Lower leg skin (tissue), 4 donors: Measurements from ENCODE around the gene RNF225. TPM values are rescaled to one million over a fixed set of nuclear protein-coding genes. Genes with fewer than 3 reads are reported as not detected.
"Not testable (repeated sequence)": the region's sequence is repeated elsewhere in the genome, so short reads cannot be mapped to it uniquely, and the experiment has no call there.

Experiments used
- DNase-seq, 2 donors: peaks; one replicate each; pipeline ENCODE4 v3.0.0-alpha.2; 2019; ENCODE audit warnings: low spot score in 2 of 2
- H3K4me3 ChIP-seq: fragments of 200-600 bp; sonication (generic); 2 replicates; pipeline ENCODE4 v1.5.1; 2017; ENCODE audit warnings: mild to moderate bottlenecking, low read depth; ENCODE audit not compliant: poor library complexity, severe bottlenecking
- CTCF ChIP-seq, 3 donors: fragments of 450-650 bp; IDR thresholded peaks; one replicate each; pipeline ENCODE4 v1.5.1; 2016; ENCODE audit warnings: antibody characterized with exemption in 3 of 3, mild to moderate bottlenecking in 3 of 3, moderate library complexity in 2 of 3
- POLR2A ChIP-seq, 2 donors: fragments of 450-650 bp; IDR thresholded peaks; one replicate each; pipeline ENCODE4 v1.6.1; 2016 to 2017; ENCODE audit warnings: antibody characterized with exemption in 2 of 2, mild to moderate bottlenecking in 1 of 2, moderate library complexity in 1 of 2
- WGBS, 2 donors: methylation state at CpG; one replicate each; pipeline ENCODE4 v1.1.5; 2018; 5-methylcytosine and 5-hydroxymethylcytosine counted together
- intact Hi-C: fragments of 100-400 bp; cut with DNase I; formaldehyde crosslinking; loops from one replicate; pipeline ENCODE4 v1.15.0; 2023; ENCODE audit warnings: low total_unique reads
- total RNA-seq, 4 donors: library from RNA; depleted of rRNA; stranded (reverse); fragments of >200 nt; gene quantifications; one replicate each; pipeline ENCODE4 v1.1.0, GENCODE V29; 2016

The RNF225 gene
- 10 to 100 TPM; 30.4 to 62.7 (median 42.7) TPM for total RNA-seq

GRCh38 chr19:58395220-58395978 is at the start of gene RNF225:
Gene RNF225 (plus strand): TSS chr19:58395656. CDS start chr19:58396090, 434 bp downstream.
- intact Hi-C loops, result no loop called here
- H3K4me3 ChIP-seq, result no peak within 1 kb of the TSS
- WGBS, 2 donors, result 23 to 27% methylated on average over 16 to 20 of the region's 21 CpGs

GRCh38 chr19:58346961-58347929 is 48.2 kb upstream of the RNF225 start:
- intact Hi-C loops, result no loop called here
- TF ChIP-seq CTCF (IDR thresholded peaks at IDR 0.05), result no peak
- DNase-seq, result no peak
- peak overlapping the region; percentile 31 for H3K4me3 ChIP-seq
- WGBS, 2 donors, result 2 to 3% methylated on average over 44 to 68 of the region's 82 CpGs

More at GRCh38 chr19:58395220-58395978, at the start of gene RNF225:
- DNase-seq, result no peak
- TF ChIP-seq CTCF (IDR thresholded peaks at IDR 0.05), result no peak
- TF ChIP-seq POLR2A (IDR thresholded peaks at IDR 0.05), result no peak

GRCh38 chr19:58348080-58348479 is 47.4 kb upstream of the RNF225 start:
- DNase-seq, intact Hi-C loops: not testable (repeated sequence)
- WGBS, 2 donors, result 13 to 19% methylated on average over 12 of the region's 12 CpGs
- peak overlapping the region; percentile 31 for H3K4me3 ChIP-seq

GRCh38 chr19:58349590-58349989 is 45.9 kb upstream of the RNF225 start:
- intact Hi-C loops, result no loop called here
- DNase-seq, result no peak
- 78% methylated on average over 8 of the region's 8 CpGs for WGBS, 2 donors
- H3K4me3 ChIP-seq, result no peak overlapping the region
- TF ChIP-seq CTCF (IDR thresholded peaks at IDR 0.05), result no peak
- no peak for TF ChIP-seq POLR2A (IDR thresholded peaks at IDR 0.05)

GRCh38 chr19:58350001-58350861 is 45.2 kb upstream of the RNF225 start:
- TF ChIP-seq CTCF (IDR thresholded peaks at IDR 0.05), result no peak
- no peak for TF ChIP-seq POLR2A (IDR thresholded peaks at IDR 0.05)
- H3K4me3 ChIP-seq, result no peak overlapping the region
- intact Hi-C loops, result no loop called here
- WGBS, 2 donors, result 49 to 67% methylated on average over 21 to 77 of the region's 84 CpGs
- no peak for DNase-seq
